Osteoblast (primary cell): Measurements from ENCODE around the gene SNAP25. TPM values are rescaled to one million over a fixed set of nuclear protein-coding genes. Genes with fewer than 3 reads are reported as not detected.

Experiments used
- DNase-seq: peaks from one replicate; pipeline ENCODE4 v3.0.0; 2011; ENCODE audit warnings: low spot score, mixed read lengths; ENCODE audit not compliant: insufficient read length; ENCODE audit errors: missing footprints
- H2AFZ ChIP-seq: 2 replicates; pipeline ENCODE4 v1.6.0; 2011; ENCODE audit warnings: mild to moderate bottlenecking, low read length
- H3K27ac ChIP-seq: 2 replicates; pipeline ENCODE4 v1.5.1; 2011; ENCODE audit warnings: mild to moderate bottlenecking, low read depth, low read length, moderate library complexity
- H3K27me3 ChIP-seq: 2 replicates; pipeline ENCODE4 v1.6.0; 2012; ENCODE audit warnings: mild to moderate bottlenecking, control low read depth, inconsistent platforms, low read length, moderate library complexity; ENCODE audit not compliant: insufficient read depth
- H3K36me3 ChIP-seq: 2 replicates; pipeline ENCODE4 v1.5.1; 2011; ENCODE audit warnings: mild to moderate bottlenecking, low read length, control low read depth, moderate library complexity; ENCODE audit not compliant: insufficient read depth
- H3K4me1 ChIP-seq: 2 replicates; pipeline ENCODE4 v1.5.1; 2011; ENCODE audit warnings: mild to moderate bottlenecking, low read length, control low read depth, moderate library complexity; ENCODE audit not compliant: insufficient read depth
- H3K4me2 ChIP-seq: 2 replicates; pipeline ENCODE4 v1.6.0; 2011; ENCODE audit warnings: mild to moderate bottlenecking, low read length; ENCODE audit not compliant: insufficient read depth
- H3K4me3 ChIP-seq: fragments of 200-600 bp; sonication (generic); 3 replicates; pipeline ENCODE4 v1.5.1; 2012; ENCODE audit warnings: mild to moderate bottlenecking, low read length, inconsistent platforms; ENCODE audit not compliant: insufficient read depth
- H3K79me2 ChIP-seq: 2 replicates; pipeline ENCODE4 v1.6.0; 2012; ENCODE audit warnings: mild to moderate bottlenecking, low read length, control low read depth, inconsistent platforms; ENCODE audit not compliant: insufficient read depth
- H3K9me3 ChIP-seq: 2 replicates; pipeline ENCODE4 v1.5.1; 2011; ENCODE audit warnings: low read depth, low read length, control low read depth
- H4K20me1 ChIP-seq: 2 replicates; pipeline ENCODE4 v1.6.0; 2012; ENCODE audit warnings: mild to moderate bottlenecking, low read length, control low read depth; ENCODE audit not compliant: insufficient read depth
- total RNA-seq: library from RNA; depleted of rRNA; stranded (reverse); fragments of >200 nt; gene quantifications from 2 replicates; pipeline ENCODE4 v1.2.3, GENCODE V29; 2012
- TF ChIP-seq, protein P1 (sequence below): IDR thresholded peaks from 2 replicates; pipeline ENCODE4 v1.5.1; 2011; ENCODE audit warnings: mild to moderate bottlenecking, low read depth, low read length, moderate library complexity; ENCODE audit errors: extremely low read depth

Gene SNAP25
- total RNA-seq, 1 donor = 1.8 TPM

DNA sequence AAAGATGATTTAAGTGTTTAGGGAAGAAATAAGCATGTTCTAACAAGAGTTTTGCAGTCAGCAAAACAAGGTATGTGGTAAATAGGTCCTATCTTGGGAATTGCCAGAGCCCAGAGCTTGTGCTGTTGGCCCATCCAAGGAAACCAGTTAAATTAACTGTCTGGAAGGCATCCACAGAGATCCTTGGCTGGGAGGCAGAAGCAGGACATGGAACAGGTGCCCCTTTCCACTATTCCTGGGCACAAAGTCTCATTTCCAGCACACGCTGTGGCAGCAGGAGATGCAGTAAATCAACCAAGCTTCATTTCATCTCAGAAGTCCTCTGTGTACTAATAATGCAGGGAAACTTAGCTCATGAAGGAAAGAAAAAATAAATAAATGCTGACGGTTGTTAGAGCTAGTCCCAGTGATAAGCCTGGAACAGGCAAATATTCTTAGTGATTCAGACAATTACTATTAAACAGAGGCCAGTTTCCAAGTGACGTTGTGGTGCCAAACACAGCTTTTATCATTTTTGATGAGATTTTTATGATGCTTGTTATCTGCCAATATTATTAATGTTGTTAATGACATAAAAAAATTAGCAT, 39.8 kb upstream of the SNAP25 start:
- no peaks in the 10 kb centered on the region for H3K4me1 ChIP-seq
- no peak overlapping the region for H3K4me3 ChIP-seq
- H3K79me2 ChIP-seq = no peaks in the 10 kb centered on the region
- H3K4me2 ChIP-seq = no peak overlapping the region
- no peak overlapping the region for H2AFZ ChIP-seq
- no peaks in the 10 kb centered on the region for H3K27me3 ChIP-seq
- no peaks in the 10 kb centered on the region for H4K20me1 ChIP-seq
- no peaks in the 10 kb centered on the region for H3K36me3 ChIP-seq
- no peaks in the 10 kb centered on the region for H3K9me3 ChIP-seq
- DNase-seq = no peak
- H3K27ac ChIP-seq = no peak overlapping the region
- TF ChIP-seq, protein P1, sequence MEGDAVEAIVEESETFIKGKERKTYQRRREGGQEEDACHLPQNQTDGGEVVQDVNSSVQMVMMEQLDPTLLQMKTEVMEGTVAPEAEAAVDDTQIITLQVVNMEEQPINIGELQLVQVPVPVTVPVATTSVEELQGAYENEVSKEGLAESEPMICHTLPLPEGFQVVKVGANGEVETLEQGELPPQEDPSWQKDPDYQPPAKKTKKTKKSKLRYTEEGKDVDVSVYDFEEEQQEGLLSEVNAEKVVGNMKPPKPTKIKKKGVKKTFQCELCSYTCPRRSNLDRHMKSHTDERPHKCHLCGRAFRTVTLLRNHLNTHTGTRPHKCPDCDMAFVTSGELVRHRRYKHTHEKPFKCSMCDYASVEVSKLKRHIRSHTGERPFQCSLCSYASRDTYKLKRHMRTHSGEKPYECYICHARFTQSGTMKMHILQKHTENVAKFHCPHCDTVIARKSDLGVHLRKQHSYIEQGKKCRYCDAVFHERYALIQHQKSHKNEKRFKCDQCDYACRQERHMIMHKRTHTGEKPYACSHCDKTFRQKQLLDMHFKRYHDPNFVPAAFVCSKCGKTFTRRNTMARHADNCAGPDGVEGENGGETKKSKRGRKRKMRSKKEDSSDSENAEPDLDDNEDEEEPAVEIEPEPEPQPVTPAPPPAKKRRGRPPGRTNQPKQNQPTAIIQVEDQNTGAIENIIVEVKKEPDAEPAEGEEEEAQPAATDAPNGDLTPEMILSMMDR = no peak

DNA sequence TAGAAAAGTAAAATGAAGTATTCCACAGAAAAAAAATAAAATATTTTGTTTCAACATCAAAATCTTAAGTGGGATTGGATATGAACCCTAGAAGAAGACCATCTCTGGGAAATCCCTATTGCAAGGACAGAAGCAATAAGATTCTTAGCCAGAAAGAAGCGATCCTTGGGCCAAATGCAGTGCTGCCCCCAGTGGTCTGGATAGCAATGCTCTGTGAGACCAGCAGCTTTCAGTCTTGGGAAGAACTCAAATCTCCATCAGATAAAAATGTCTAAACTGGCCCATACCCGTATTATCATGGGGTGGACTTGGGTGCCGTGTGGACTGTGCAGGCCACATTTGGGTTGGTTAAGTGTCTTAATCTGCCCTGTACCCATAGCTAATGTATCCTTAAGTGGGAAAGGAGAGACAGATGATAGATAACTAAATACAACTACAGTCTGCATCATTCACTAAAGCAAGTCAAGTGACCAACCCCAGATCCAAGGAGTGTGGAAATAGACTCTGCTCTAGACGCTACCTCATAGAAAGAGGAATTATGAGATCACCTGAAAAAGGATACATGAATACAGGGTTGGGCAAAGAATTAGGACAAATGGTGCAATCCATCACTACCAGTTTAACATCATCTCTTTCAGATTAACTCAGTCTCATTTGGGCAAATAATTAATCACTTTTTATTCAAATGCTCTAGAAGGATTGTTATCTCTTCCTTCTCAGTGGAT, 38.9 kb upstream of the SNAP25 start:
- Histone ChIP-seq H3K27ac (no peak overlapping the region), H2AFZ (no peak overlapping the region), H3K36me3 (no peaks in the 10 kb centered on the region), H3K4me2 (no peak overlapping the region), H3K79me2 (no peaks in the 10 kb centered on the region), H3K4me1 (no peaks in the 10 kb centered on the region), H3K9me3 (no peaks in the 10 kb centered on the region), H3K4me3 (no peak overlapping the region), H3K27me3 (no peaks in the 10 kb centered on the region), H4K20me1 (no peaks in the 10 kb centered on the region)
- TF ChIP-seq, protein P1 = peak; percentile 63
- DNase-seq = peak; percentile 38

DNA sequence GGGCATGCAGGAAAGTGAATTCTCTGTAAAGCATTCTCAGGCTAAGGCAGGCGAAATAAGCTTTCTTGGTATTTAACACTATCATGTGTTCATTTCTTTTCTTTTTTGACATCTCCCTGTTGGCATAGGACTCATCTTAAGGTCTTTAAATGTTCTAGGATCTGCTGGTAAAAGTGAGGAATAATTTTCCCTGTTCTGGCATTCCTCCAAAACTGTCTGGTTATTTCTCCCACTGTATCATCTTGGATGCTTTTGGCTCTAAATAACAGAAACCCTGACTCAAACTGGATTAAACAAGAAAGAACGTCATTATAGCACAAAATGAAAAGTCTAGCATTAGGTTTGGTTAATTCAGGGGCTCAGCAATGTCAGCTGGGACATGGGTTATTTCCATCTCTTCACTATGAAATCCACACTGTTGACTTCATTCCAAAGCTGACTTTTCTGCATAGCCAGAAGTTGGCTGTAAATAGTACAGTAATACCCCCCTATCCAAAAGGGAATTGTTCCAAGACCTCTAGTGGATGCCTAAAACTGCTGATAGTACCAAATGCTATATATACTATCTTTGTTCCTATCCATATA, 37.9 kb upstream of the SNAP25 start:
- H3K27me3 ChIP-seq = no peaks in the 10 kb centered on the region
- no peaks in the 10 kb centered on the region for H3K36me3 ChIP-seq
- H3K27ac ChIP-seq = no peak overlapping the region
- H3K4me2 ChIP-seq = no peak overlapping the region
- no peak overlapping the region for H3K4me3 ChIP-seq
- H2AFZ ChIP-seq = no peak overlapping the region
- no peaks in the 10 kb centered on the region for H3K4me1 ChIP-seq
- no peak for DNase-seq
- no peaks in the 10 kb centered on the region for H3K79me2 ChIP-seq
- TF ChIP-seq, protein P1 = no peak
- no peaks in the 10 kb centered on the region for H3K9me3 ChIP-seq
- H4K20me1 ChIP-seq = no peaks in the 10 kb centered on the region
